ENCODE results near the gene GJC1.

DNA sequence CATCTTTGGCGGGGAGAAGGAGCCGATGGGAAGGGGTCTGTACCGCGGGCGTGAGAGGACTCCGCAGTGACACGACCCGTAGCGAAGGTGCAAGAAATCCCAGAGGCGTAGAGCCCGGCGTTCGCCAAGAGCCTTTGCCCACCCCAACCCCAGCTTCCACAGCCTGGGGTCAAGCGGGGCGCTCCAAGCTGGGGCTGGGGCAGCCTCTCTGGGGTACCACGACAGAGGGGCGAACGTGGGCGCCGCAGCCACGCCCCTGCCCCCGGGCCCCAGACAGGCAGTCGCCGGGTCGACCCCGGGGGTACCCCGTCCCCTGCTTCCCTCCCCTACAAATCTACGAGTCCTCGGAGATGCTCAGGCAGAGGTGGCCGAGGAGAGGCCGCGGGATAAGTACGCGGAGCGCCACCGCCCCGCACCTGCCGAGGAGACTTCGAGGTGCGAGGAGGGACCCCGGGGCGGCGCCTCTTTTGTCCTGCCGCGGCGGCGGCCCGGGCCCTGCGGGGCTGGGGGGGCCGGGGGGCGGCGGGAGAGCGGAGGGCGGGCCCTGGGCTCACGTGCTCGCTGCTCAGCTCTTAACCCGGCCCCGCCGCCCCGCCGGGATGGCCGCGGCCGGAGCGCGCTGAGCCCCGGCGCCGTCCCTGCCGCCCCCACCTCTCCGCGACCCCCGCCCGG is 71.5 kb downstream of the GJC1 start, which contains the start of gene ADAM11:
- TF ChIP-seq, protein P1, sequence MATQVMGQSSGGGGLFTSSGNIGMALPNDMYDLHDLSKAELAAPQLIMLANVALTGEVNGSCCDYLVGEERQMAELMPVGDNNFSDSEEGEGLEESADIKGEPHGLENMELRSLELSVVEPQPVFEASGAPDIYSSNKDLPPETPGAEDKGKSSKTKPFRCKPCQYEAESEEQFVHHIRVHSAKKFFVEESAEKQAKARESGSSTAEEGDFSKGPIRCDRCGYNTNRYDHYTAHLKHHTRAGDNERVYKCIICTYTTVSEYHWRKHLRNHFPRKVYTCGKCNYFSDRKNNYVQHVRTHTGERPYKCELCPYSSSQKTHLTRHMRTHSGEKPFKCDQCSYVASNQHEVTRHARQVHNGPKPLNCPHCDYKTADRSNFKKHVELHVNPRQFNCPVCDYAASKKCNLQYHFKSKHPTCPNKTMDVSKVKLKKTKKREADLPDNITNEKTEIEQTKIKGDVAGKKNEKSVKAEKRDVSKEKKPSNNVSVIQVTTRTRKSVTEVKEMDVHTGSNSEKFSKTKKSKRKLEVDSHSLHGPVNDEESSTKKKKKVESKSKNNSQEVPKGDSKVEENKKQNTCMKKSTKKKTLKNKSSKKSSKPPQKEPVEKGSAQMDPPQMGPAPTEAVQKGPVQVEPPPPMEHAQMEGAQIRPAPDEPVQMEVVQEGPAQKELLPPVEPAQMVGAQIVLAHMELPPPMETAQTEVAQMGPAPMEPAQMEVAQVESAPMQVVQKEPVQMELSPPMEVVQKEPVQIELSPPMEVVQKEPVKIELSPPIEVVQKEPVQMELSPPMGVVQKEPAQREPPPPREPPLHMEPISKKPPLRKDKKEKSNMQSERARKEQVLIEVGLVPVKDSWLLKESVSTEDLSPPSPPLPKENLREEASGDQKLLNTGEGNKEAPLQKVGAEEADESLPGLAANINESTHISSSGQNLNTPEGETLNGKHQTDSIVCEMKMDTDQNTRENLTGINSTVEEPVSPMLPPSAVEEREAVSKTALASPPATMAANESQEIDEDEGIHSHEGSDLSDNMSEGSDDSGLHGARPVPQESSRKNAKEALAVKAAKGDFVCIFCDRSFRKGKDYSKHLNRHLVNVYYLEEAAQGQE (IDR thresholded peaks at IDR 0.05; ENCODE audit: insufficient read depth in 1 of 2, low read depth in 2 of 2, low read length in 2 of 2): no peak
- TF ChIP-seq POLR2AphosphoS5 (IDR thresholded peaks at IDR 0.05; ENCODE audit: low read depth, low read length) (no peak), TAF1 (IDR thresholded peaks at IDR 0.05; ENCODE audit: borderline replicate concordance, insufficient read depth, low read length) (no peak), SIN3A (IDR thresholded peaks at IDR 0.05; ENCODE audit: borderline replicate concordance, insufficient read depth, low read length) (no peak)
